Measurements from ENCODE around the gene CLEC16A.

DNA sequence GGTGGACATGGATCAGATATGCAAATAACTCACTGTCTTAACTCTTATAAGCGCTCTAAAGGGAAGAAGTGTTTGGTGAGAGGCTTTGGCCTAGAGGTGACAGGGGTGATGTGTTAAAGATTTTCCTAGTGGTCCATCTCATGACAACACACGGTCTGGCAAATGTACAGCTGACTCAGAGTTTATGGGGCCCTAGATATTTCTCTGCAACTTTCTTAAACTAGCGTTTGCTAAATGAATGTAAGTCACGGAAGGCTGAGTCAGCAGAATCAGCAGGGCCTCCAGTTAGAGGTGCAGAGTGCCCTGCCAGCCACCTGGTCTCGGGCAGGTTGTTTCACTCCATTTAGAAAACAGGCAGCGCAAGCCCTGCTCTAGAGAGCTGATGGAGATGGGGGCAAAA lies 40.1 kb downstream of the CLEC16A start:
- TF ChIP-seq CEBPB (IDR thresholded peaks at IDR 0.05) = no peak
- TF ChIP-seq, protein P1, sequence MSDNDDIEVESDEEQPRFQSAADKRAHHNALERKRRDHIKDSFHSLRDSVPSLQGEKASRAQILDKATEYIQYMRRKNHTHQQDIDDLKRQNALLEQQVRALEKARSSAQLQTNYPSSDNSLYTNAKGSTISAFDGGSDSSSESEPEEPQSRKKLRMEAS (IDR thresholded peaks at IDR 0.05) = no peak
- TF ChIP-seq, protein P2, sequence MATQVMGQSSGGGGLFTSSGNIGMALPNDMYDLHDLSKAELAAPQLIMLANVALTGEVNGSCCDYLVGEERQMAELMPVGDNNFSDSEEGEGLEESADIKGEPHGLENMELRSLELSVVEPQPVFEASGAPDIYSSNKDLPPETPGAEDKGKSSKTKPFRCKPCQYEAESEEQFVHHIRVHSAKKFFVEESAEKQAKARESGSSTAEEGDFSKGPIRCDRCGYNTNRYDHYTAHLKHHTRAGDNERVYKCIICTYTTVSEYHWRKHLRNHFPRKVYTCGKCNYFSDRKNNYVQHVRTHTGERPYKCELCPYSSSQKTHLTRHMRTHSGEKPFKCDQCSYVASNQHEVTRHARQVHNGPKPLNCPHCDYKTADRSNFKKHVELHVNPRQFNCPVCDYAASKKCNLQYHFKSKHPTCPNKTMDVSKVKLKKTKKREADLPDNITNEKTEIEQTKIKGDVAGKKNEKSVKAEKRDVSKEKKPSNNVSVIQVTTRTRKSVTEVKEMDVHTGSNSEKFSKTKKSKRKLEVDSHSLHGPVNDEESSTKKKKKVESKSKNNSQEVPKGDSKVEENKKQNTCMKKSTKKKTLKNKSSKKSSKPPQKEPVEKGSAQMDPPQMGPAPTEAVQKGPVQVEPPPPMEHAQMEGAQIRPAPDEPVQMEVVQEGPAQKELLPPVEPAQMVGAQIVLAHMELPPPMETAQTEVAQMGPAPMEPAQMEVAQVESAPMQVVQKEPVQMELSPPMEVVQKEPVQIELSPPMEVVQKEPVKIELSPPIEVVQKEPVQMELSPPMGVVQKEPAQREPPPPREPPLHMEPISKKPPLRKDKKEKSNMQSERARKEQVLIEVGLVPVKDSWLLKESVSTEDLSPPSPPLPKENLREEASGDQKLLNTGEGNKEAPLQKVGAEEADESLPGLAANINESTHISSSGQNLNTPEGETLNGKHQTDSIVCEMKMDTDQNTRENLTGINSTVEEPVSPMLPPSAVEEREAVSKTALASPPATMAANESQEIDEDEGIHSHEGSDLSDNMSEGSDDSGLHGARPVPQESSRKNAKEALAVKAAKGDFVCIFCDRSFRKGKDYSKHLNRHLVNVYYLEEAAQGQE (IDR thresholded peaks at IDR 0.05; ENCODE audit: low read depth) = no peak
- TF ChIP-seq YY1 (IDR thresholded peaks at IDR 0.05; ENCODE audit: low read depth) = no peak
